ENCODE measurements around the gene RBM3.
A peak's percentile ranks its signal among the peaks of the same experiment; 100 is the strongest.
"Not testable (repeated sequence)": the region's sequence is repeated elsewhere in the genome, so short reads cannot be mapped to it uniquely, and the experiment has no call there.

The RBM3 gene

DNA sequence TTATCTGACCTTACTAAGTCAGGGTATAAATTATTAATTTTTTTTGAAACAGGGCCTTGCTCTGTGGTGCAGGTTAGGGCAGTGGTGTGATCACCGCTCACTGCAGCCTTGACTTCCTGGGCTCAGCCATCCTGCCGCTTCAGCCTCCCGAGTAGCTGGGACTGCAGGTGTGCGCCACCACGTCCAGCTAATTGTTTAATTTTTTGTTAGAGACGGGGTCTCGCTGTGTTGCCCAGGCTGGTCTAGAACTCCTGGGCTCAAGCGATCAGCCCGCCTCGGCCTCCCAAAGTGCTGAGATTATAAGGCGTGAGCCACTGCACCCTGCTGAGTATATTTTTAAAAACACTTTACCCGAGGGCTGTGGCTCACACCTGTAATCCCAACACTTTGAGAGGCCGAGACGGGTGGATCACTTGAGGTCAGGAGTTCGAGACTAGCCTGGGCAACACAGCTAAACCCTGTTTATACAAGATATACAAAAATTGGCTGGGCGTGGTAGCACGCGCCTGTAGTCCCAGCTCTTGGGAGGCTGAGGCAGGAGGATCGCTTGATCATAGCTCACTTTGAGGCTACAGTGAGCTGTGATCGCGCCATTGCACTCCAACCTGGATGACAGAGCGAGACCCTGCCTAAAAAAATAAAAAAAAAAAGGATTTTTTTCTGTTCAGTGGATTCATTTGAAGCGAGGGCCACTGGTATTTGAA lies 35.5 kb upstream of the RBM3 start:
- DNase-seq (ENCODE audit: low read depth) = no peak

DNA sequence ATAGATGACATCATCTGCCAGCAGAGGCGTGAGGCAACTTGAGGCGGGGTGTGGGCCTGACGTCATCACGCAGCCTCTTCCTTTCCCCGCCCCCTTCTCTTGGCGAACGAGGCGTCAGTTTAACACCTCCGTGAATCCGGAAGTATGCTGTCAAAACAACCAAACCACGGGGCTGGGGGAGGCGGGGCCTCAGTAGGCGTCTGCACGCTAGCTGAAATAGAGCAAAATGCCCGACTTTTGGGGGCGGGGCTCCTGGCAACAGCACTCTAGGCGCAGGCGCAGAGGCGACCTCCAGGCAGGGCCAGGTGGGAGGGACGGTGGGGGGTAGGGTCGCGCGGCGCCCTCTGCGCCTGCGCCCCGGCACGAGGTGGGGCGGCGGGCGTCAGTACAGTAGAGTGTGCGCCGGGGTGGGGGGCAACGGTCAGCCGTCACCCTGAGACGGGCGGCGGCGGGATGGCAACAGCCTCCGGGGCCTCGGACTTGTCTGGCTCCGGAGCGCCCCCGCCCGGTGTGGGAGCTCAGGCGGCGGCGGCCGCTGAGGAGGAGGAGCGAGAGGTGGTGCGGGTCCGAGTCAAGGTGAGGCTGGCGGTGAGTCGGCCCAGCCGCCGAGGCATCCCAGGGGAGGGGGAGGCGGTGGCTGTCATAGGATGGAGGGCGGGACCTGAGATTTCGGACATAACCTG lies 34.8 kb upstream of the RBM3 start, which contains the start of gene TBC1D25:
TSS of gene TBC1D25 (plus strand) at position 370 of the 683 bp plus-strand sequence. CDS start at position 454, 84 bp downstream.
- DNase-seq (ENCODE audit: low read depth) = peak; percentile 96
- peak within 1 kb of the TSS; percentile 70 for H3K4me3 ChIP-seq (ENCODE audit: control insufficient read depth, low read depth, low read length)
- TF ChIP-seq, protein P1, sequence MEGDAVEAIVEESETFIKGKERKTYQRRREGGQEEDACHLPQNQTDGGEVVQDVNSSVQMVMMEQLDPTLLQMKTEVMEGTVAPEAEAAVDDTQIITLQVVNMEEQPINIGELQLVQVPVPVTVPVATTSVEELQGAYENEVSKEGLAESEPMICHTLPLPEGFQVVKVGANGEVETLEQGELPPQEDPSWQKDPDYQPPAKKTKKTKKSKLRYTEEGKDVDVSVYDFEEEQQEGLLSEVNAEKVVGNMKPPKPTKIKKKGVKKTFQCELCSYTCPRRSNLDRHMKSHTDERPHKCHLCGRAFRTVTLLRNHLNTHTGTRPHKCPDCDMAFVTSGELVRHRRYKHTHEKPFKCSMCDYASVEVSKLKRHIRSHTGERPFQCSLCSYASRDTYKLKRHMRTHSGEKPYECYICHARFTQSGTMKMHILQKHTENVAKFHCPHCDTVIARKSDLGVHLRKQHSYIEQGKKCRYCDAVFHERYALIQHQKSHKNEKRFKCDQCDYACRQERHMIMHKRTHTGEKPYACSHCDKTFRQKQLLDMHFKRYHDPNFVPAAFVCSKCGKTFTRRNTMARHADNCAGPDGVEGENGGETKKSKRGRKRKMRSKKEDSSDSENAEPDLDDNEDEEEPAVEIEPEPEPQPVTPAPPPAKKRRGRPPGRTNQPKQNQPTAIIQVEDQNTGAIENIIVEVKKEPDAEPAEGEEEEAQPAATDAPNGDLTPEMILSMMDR (conservative IDR thresholded peaks at IDR 0.05; ENCODE audit: control insufficient read depth, insufficient read depth, low read depth, low read length) = no peak

More for the DNA sequence above, 35.5 kb upstream of the RBM3 start:
- TF ChIP-seq, protein P1 (conservative IDR thresholded peaks at IDR 0.05; ENCODE audit: control insufficient read depth, insufficient read depth, low read depth, low read length) = no peak
- peak overlapping the region; percentile 70 for H3K4me3 ChIP-seq (ENCODE audit: control insufficient read depth, low read depth, low read length)

DNA sequence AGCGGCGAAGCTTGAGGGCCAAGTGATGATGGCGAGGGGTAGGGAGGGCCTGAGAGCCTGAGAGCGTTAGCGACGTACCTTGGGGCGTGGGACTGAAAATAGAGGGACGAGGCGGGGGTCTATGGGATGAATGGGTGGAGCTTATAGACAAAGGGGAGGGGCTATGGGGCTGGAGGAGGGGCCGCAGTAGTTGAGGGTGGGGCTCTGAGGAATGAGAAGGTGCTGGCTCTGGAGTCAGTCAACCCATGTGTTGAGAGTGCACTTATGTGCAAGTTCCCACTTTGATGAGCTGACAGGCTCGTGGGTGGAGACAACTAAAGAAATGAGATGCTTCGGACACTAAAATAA lies 34.3 kb upstream of the RBM3 start:
- peak; percentile 36 for DNase-seq (ENCODE audit: low read depth)
- TF ChIP-seq, protein P1 (conservative IDR thresholded peaks at IDR 0.05; ENCODE audit: control insufficient read depth, insufficient read depth, low read depth, low read length) = no peak
- peak overlapping the region; percentile 70 for H3K4me3 ChIP-seq (ENCODE audit: control insufficient read depth, low read depth, low read length)

DNA sequence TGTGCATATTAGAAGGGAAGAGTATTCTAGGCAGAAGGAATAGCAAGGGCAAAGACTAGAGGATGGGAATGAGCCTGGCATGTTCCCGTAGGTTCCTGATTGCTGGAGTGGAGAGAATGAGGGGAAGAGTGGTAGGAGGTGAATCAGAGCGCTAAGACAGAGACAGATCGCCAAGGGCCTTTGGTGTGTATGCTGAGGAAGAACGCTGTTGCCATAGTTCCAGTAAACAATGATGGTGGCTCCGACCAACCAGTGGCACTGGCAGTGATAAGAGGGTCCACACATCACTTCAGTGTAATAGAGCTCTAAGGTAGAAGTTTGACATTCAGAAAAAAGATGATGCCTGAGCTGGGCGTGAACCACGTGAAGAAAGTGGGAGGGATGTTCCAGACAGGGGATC lies 33.8 kb upstream of the RBM3 start:
- peak overlapping the region; percentile 70 for H3K4me3 ChIP-seq (ENCODE audit: control insufficient read depth, low read depth, low read length)
- DNase-seq (ENCODE audit: low read depth) = no peak

DNA sequence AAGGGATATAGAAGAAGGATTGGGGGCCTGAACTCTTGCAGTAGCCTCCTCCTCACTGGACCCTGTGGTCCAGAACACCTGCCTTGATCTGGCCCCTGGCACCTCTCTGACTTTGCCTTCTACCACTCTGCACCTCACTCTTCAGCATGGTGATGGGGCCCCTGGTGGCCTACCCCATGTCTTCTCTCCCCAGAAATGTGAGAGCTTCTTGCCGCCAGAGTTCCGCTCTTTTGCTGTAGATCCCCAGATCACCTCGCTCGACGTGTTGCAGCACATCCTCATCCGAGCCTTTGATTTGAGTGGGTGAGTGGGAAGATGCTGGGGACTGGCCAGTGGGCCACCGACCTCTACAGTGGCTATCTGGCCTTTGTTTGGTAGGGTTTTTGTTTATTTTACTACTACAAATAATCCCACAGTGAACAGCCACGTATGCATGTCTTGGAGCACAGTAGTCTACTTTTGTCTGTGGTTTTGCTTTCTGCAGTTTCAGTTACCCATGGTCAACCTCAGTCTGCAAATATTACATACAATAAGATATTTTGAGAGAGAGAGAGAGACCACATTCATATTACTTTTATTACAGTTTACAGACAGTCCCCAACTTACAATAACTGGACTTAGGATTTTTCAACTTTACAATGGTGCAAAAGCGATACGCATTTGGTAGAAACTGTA lies 33.0 kb upstream of the RBM3 start:
- TF ChIP-seq, protein P1 (conservative IDR thresholded peaks at IDR 0.05; ENCODE audit: control insufficient read depth, insufficient read depth, low read depth, low read length) = no peak

More for the DNA sequence above, 33.8 kb upstream of the RBM3 start:
- TF ChIP-seq, protein P1 (conservative IDR thresholded peaks at IDR 0.05; ENCODE audit: control insufficient read depth, insufficient read depth, low read depth, low read length) = no peak

DNA sequence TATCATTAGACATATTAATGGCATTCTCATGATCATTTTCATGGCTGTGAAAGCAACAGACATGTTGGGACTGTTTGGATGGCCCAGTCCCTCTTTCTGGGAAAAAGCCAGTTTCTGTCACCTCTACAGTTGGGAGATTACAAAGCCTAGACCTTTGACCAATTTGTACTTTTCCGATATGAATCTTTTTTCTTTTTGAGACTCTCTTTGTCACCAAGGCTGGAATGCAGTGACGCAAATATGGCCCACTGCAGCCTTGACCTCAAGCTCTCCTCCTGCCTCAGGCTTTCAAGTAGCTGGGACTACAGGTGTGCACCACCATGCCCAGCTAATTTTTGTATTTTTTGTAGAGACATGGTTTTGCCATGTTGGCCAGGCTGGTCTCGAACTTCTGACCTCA lies 25.4 kb upstream of the RBM3 start:
- no peak overlapping the region for H3K4me3 ChIP-seq (ENCODE audit: control insufficient read depth, low read depth, low read length)
- TF ChIP-seq, protein P1 (conservative IDR thresholded peaks at IDR 0.05; ENCODE audit: control insufficient read depth, insufficient read depth, low read depth, low read length) = no peak
- no peak for DNase-seq (ENCODE audit: low read depth)

More for the DNA sequence above, 33.0 kb upstream of the RBM3 start:
- H3K4me3 ChIP-seq (ENCODE audit: control insufficient read depth, low read depth, low read length) = no peak overlapping the region
- DNase-seq (ENCODE audit: low read depth) = no peak

DNA sequence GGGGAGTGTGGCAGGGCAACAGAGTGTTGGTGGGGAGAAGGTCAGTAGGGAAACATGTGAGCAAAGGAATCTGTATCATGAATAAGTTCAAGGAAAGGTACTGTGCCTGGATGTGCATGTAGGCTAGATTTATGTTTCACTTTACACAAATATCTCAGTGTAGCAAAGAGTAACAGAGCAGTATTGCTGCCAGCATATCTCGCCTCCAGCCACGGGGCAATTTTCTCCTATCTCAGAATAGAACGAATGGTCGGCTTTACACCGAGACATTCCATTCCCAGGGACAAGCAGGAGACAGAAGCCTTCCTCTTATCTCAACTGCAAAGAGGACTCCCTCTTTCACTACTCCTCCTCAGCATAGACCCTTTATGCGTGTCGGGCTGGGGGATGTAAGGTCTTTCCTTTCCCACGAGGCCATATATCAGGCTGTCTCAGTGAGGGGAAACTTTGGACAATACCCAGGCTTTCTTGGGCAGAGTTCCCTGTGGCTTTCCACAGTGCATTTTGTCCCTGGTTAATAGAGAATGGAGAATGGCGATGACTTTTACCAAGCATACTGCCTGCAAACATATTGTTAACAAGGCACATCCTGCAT lies 18.5 kb upstream of the RBM3 start:
- H3K4me3 ChIP-seq (ENCODE audit: control insufficient read depth, low read depth, low read length) = not testable (repeated sequence)

More for the DNA sequence above, 18.5 kb upstream of the RBM3 start:
- not testable (repeated sequence) for DNase-seq (ENCODE audit: low read depth)
